PC-9 (cell line): ENCODE measurements around the gene HSPA4.

ENCODE experiments used
- CTCF ChIP-seq: fragments of 200-600 bp; sonication (generic); conservative IDR thresholded peaks from 2 replicates; pipeline ENCODE4 v1.6.1; 2017; ENCODE audit warnings: mixed run types, antibody characterized with exemption, mild to moderate bottlenecking, moderate library complexity
- EZH2 ChIP-seq: fragments of 200-600 bp; sonication (generic); IDR thresholded peaks from 2 replicates; pipeline ENCODE4 v1.8.0; 2017; ENCODE audit warnings: antibody characterized with exemption, low read depth

GRCh38 chr5:133035224-133035623, 16.6 kb upstream of the HSPA4 start:
- TF ChIP-seq CTCF (no peak), EZH2 (no peak)
